ENCODE results near the gene CCDC195. TPM values are rescaled to one million over a fixed set of nuclear protein-coding genes. Genes with fewer than 3 reads are reported as not detected.

Gene CCDC195
- total and polyA plus RNA-seq, 2 of the 4 experiments (the other 2 are of a cell fraction) = not detected

- in situ Hi-C loops (cut with MboI; ENCODE audit: low sequenced_read_pairs) = no loop called here
- CTCF ChIA-PET = no interaction called here
Measured at GRCh38 chr2:224753743-224754540, 37.8 kb upstream of the CCDC195 start.

More at GRCh38 chr2:224753743-224754540, 37.8 kb upstream of the CCDC195 start:
- dilution Hi-C loops (cut with HindIII; ENCODE audit: low sequenced_read_pairs, unreplicated experiment) (no loop called here), intact Hi-C loops (cut with micrococcal nuclease) (no loop called here)
- Histone ChIP-seq H3K23ac (ENCODE audit: low read depth, low read length) (no peak overlapping the region), H2BK15ac (ENCODE audit: low read depth, low read length) (no peak overlapping the region), H4K8ac (ENCODE audit: low read depth in 2 of 2, low read length in 2 of 2) (no peak overlapping the region), H2BK5ac (ENCODE audit: low read depth, low read length, poor library complexity, severe bottlenecking) (no peak overlapping the region), H4K5ac (ENCODE audit: low read depth, low read length) (no peak overlapping the region), H3K9me1 (ENCODE audit: insufficient read depth, low read length) (no peaks in the 10 kb centered on the region), H4K20me1 (ENCODE audit: insufficient read depth, low read length) (no peaks in the 10 kb centered on the region), H3K79me1 (ENCODE audit: low read depth in 1 of 2, low read length in 2 of 2) (no peaks in the 10 kb centered on the region), H3K27ac (ENCODE audit: insufficient read depth, low read length) (no peak overlapping the region), H3K14ac (replicated peaks; ENCODE audit: low read depth, low read length) (no peak overlapping the region), H3K4ac (ENCODE audit: low read depth, low read length) (no peak overlapping the region), H3K27me3 (ENCODE audit: control insufficient read depth, insufficient read depth, low read length) (no peaks in the 10 kb centered on the region), H3K9ac (ENCODE audit: low read depth, low read length) (no peak overlapping the region), H3K56ac (ENCODE audit: extremely low read depth, insufficient read depth, low read length) (no peak overlapping the region), H3K9me3 (ENCODE audit: control insufficient read depth, insufficient read depth, low read length) (peaks cover 8% of the 10 kb centered on the region), H3K4me2 (ENCODE audit: low read depth, low read length) (no peak overlapping the region), H2AFZ (replicated peaks; ENCODE audit: low read length, poor library complexity) (no peak overlapping the region), H3K4me3 (ENCODE audit: insufficient read depth, low read depth, low read length) (no peak overlapping the region), H2AK5ac (ENCODE audit: low read depth, low read length) (no peak overlapping the region), H2BK120ac (ENCODE audit: low read depth, low read length) (no peak overlapping the region), H3K18ac (ENCODE audit: low read depth, low read length) (no peak overlapping the region), H2BK20ac (ENCODE audit: low read depth, low read length) (no peak overlapping the region), H2AK9ac (replicated peaks; ENCODE audit: low read depth, low read length, poor library complexity) (no peak overlapping the region), H4K91ac (ENCODE audit: insufficient read depth, low read depth, low read length) (no peak overlapping the region), H3K36me3 (ENCODE audit: control insufficient read depth, insufficient read depth, low read length) (peaks cover 3% of the 10 kb centered on the region), H3K4me1 (ENCODE audit: control insufficient read depth, insufficient read depth, low read length) (no peaks in the 10 kb centered on the region)
- POLR2A ChIA-PET (ENCODE audit: unreplicated experiment) = no interaction called here
- ATAC-seq (ENCODE audit: low read depth) (peak; percentile 32; the same call in 1 of the 2 replicates), DNase-seq (peak; percentile 57)
- no CpG with 5 or more reads among the region's 1 CpG for WGBS, 2 experiments (ENCODE audit: extremely low coverage in 2 of 2, insufficient read length in 1 of 2)
- no peak for TF ChIP-seq NFE2L2 (IDR thresholded peaks at IDR 0.05; ENCODE audit: low read depth, low read length)
- no TSS peak for BruUV-seq (replicated peaks)

Data from IMR-90 (cell line).